T-cell (primary cell): ENCODE data around the gene PHF20. TPM values are rescaled to one million over a fixed set of nuclear protein-coding genes. Genes with fewer than 3 reads are reported as not detected.
"Not testable (repeated sequence)": the region's sequence is repeated elsewhere in the genome, so short reads cannot be mapped to it uniquely, and the experiment has no call there.

Experiments
- ATAC-seq, 4 experiments: fragments of 200-7000 bp in 3 of 4; fragments of 150-1000 bp in 1 of 4; cut with Tn5 transposase; replicated peaks in 1 of 4; 1 replicate in 3 of 4; 2 replicates in 1 of 4; pipeline ENCODE4 v1.10.0; 2021; ENCODE audit warnings: moderate library complexity in 3 of 4, mild to moderate bottlenecking in 2 of 4, moderate number of reproducible peaks in 1 of 4
- CTCF ChIA-PET, 2 donors: fragments of 300-600 bp; sonication (Branson Sonifier 250); formaldehyde crosslinking; loops; one replicate each; lab custom pipeline; 2022; ENCODE audit warnings: antibody characterized with exemption in 2 of 2; lab: Charles Lee
- POLR2A ChIA-PET, 2 donors: fragments of 300-600 bp; sonication (Branson Sonifier 250); formaldehyde crosslinking; loops; one replicate each; lab custom pipeline; 2022; ENCODE audit warnings: antibody characterized with exemption in 2 of 2; lab: Charles Lee
- DNase-seq, 35 experiments: peaks; one replicate each; pipeline versions ENCODE4 v3.0.0 to v3.0.0-alpha.2; 2013 to 2023
- H3K27ac ChIP-seq: one replicate; pipeline ENCODE4 v1.5.1; 2013; ENCODE audit warnings: low read length
- H3K27me3 ChIP-seq, 2 experiments: replicated peaks in 1 of 2; 1 replicate in 1 of 2; 2 replicates in 1 of 2; pipeline versions ENCODE4 v1.6.1 to v1.7.0; 2013; ENCODE audit warnings: low read length in 1 of 2, mixed read lengths in 1 of 2; ENCODE audit not compliant: control insufficient read depth in 2 of 2, insufficient read depth in 2 of 2; ENCODE audit errors: extremely low read depth in 1 of 2
- H3K36me3 ChIP-seq, 2 donors: 1 replicate in 1 of 2; 2 replicates in 1 of 2; pipeline versions ENCODE4 v1.6.1 to v1.7.0; 2013; ENCODE audit warnings: low read length in 1 of 2; ENCODE audit not compliant: control insufficient read depth in 2 of 2, insufficient read depth in 1 of 2; ENCODE audit errors: extremely low read depth in 1 of 2
- H3K4me1 ChIP-seq, 2 experiments: 1 replicate in 1 of 2; 2 replicates in 1 of 2; pipeline versions ENCODE4 v1.6.1 to v1.7.0; 2013; ENCODE audit warnings: low read length in 2 of 2, mixed read lengths in 1 of 2; ENCODE audit not compliant: insufficient read depth in 2 of 2, control insufficient read depth in 1 of 2; ENCODE audit errors: extremely low read depth in 1 of 2
- H3K4me3 ChIP-seq, 2 donors: 1 replicate in 1 of 2; 2 replicates in 1 of 2; pipeline versions ENCODE4 v1.5.1 to v1.7.0; 2013; ENCODE audit warnings: mild to moderate bottlenecking in 2 of 2, low read length in 1 of 2, moderate library complexity in 1 of 2; ENCODE audit not compliant: control insufficient read depth in 1 of 2; ENCODE audit errors: extremely low read depth in 1 of 2
- H3K9me3 ChIP-seq: 2 replicates; pipeline ENCODE4 v1.7.0; 2013
- H3K27ac Mint-ChIP-seq, 2 donors: one replicate each; pipeline ENCODE4 v1.8.0; 2020 to 2021; ENCODE audit warnings: mild to moderate bottlenecking in 2 of 2, mixed read lengths in 2 of 2
- H3K27me3 Mint-ChIP-seq, 2 donors: one replicate each; pipeline ENCODE4 v1.8.0; 2021 to 2022; ENCODE audit warnings: mixed read lengths in 2 of 2
- H3K36me3 Mint-ChIP-seq: one replicate; pipeline ENCODE4 v1.8.0; 2021; ENCODE audit warnings: mixed read lengths
- H3K4me1 Mint-ChIP-seq, 3 donors: one replicate each; pipeline ENCODE4 v1.8.0; 2020 to 2022; ENCODE audit warnings: mixed read lengths in 3 of 3, mild to moderate bottlenecking in 1 of 3
- H3K4me3 Mint-ChIP-seq, 3 donors: one replicate each; pipeline ENCODE4 v1.8.0; 2020 to 2022; ENCODE audit warnings: mild to moderate bottlenecking in 3 of 3, mixed read lengths in 3 of 3, moderate library complexity in 3 of 3
- H3K9me3 Mint-ChIP-seq, 3 donors: one replicate each; pipeline ENCODE4 v1.8.0; 2020 to 2022; ENCODE audit warnings: mixed read lengths in 3 of 3
- WGBS: methylation state at CpG from one replicate; pipeline ENCODE4 v1.1.5; 2013; ENCODE audit warnings: missing lambda C conversion rate; ENCODE audit not compliant: insufficient coverage; 5-methylcytosine and 5-hydroxymethylcytosine counted together
- total RNA-seq, 35 experiments: library from RNA in 6 of 35; stranded (reverse) in 6 of 35; fragments of 120-200 nt in 1 of 35; gene quantifications; one replicate each; pipeline versions ENCODE4 v1.2.1 to v1.2.4 and lab custom pipeline; 2013 to 2026

PHF20 gene
- total RNA-seq, 5 donors from 2014 or later (not counting 1 experiment from before 2014, with no cell fraction given): 67.8 to 174 (median 68.9) TPM

- Mint-ChIP-seq H3K27ac (peak overlapping the region in 1 of 2 donors; percentile 20), H3K27me3 (no peaks in the 10 kb centered on the region), H3K4me3 (no peak overlapping the region), H3K4me1 (peaks cover 8 to 27% (median 9%) of the 10 kb centered on the region in 3 donors), H3K36me3 (peaks cover 23% of the 10 kb centered on the region), H3K9me3 (no peaks in the 10 kb centered on the region)
- Histone ChIP-seq H3K4me1 (peaks cover under 1 to 9% of the 10 kb centered on the region in 2 experiments), H3K27me3 (no peaks in the 10 kb centered on the region), H3K27ac (peak overlapping the region; percentile 5), H3K4me3 (no peak overlapping the region), H3K36me3 (peaks cover 0 to 45% of the 10 kb centered on the region in 2 donors), H3K9me3 (no peaks in the 10 kb centered on the region)
- ATAC-seq (peak; percentile 45 to 68 (median 55)), DNase-seq (peak in 20 of 35 experiments; percentile 3 to 39 (median 8))
- POLR2A ChIA-PET: no interaction called here
- CTCF ChIA-PET: interaction anchor here (0.5 to 1.1 kb wide), 3 partner anchors 167 to 329 kb away, joined by 3 to 4 read pairs (median 4); no protein-coding TSS in a partner anchor
- 83% methylated on average over 6 of the region's 9 CpGs for WGBS
Measured at GRCh38 chr20:35947489-35947888, 175.7 kb downstream of the PHF20 start.

GRCh38 chr20:35947907-35948306, 176.1 kb downstream of the PHF20 start:
- ATAC-seq (no peak), DNase-seq (no peak)
- peaks cover 23% of the 10 kb centered on the region for H3K36me3 Mint-ChIP-seq
- H3K9me3 Mint-ChIP-seq: no peaks in the 10 kb centered on the region
- 83% methylated on average over 1 of the region's 2 CpGs for WGBS
- Histone ChIP-seq H3K9me3 (no peaks in the 10 kb centered on the region), H3K36me3 (peaks cover 0 to 44% of the 10 kb centered on the region in 2 donors), H3K4me1 (peaks cover 5 to 13% of the 10 kb centered on the region in 2 experiments), H3K4me3 (no peak overlapping the region), H3K27me3 (no peaks in the 10 kb centered on the region), H3K27ac (peak overlapping the region; percentile 5)
- no peaks in the 10 kb centered on the region for H3K27me3 Mint-ChIP-seq
- H3K4me1 Mint-ChIP-seq: peaks cover 12 to 31% (median 13%) of the 10 kb centered on the region in 3 donors
- POLR2A ChIA-PET: no interaction called here
- CTCF ChIA-PET: interaction anchor here (0.5 to 1.1 kb wide), 3 partner anchors 168 to 329 kb away, joined by 3 to 4 read pairs (median 4); no protein-coding TSS in a partner anchor
- no peak overlapping the region for H3K4me3 Mint-ChIP-seq
- H3K27ac Mint-ChIP-seq: peak overlapping the region; percentile 44 to 61

- CTCF ChIA-PET: no interaction called here
Measured at GRCh38 chr20:35950093-35950492, 178.3 kb downstream of the PHF20 start.

GRCh38 chr20:35952080-35952479, 180.3 kb downstream of the PHF20 start:
- H3K27me3 Mint-ChIP-seq, ATAC-seq, DNase-seq, H3K27me3 ChIP-seq, H3K9me3 Mint-ChIP-seq, H3K9me3 ChIP-seq, CTCF ChIA-PET: not testable (repeated sequence)
- Mint-ChIP-seq H3K27ac (peak overlapping the region; percentile 92 to 99), H3K4me1 (peaks cover 21 to 38% (median 22%) of the 10 kb centered on the region in 3 donors), H3K36me3 (peaks cover 13% of the 10 kb centered on the region), H3K4me3 (peak overlapping the region; percentile 21 to 99 (median 95))
- Histone ChIP-seq H3K4me3 (peak overlapping the region in 1 of 2 donors; percentile 10), H3K4me1 (peaks cover 14 to 29% of the 10 kb centered on the region in 2 experiments), H3K36me3 (peaks cover 0 to 22% of the 10 kb centered on the region in 2 donors), H3K27ac (peak overlapping the region; percentile 98)
- 98% methylated on average over 11 of the region's 14 CpGs for WGBS
- POLR2A ChIA-PET: interaction anchor here (0.5 to 0.7 kb wide), 4 partner anchors 9 to 1994 kb away, joined by 3 to 7 read pairs (median 6); no protein-coding TSS in a partner anchor

More at GRCh38 chr20:35950093-35950492, 178.3 kb downstream of the PHF20 start:
- ATAC-seq (no peak), DNase-seq (no peak)
- Mint-ChIP-seq H3K27ac (no peak overlapping the region), H3K4me1 (peaks cover 17 to 35% (median 21%) of the 10 kb centered on the region in 3 donors), H3K27me3 (no peaks in the 10 kb centered on the region), H3K9me3 (no peaks in the 10 kb centered on the region), H3K36me3 (peaks cover 16% of the 10 kb centered on the region), H3K4me3 (no peak overlapping the region)
- Histone ChIP-seq H3K27me3 (no peaks in the 10 kb centered on the region), H3K27ac (no peak overlapping the region), H3K4me1 (peaks cover 9 to 23% of the 10 kb centered on the region in 2 experiments), H3K36me3 (peaks cover 0 to 30% of the 10 kb centered on the region in 2 donors), H3K9me3 (no peaks in the 10 kb centered on the region), H3K4me3 (no peak overlapping the region)
- POLR2A ChIA-PET: interaction anchor here in 1 of 2 donors (0.7 kb wide), 1 partner anchor 190 kb away, joined by 8 read pairs; no protein-coding TSS in a partner anchor
- WGBS: 100% methylated on average over 3 of the region's 7 CpGs

- ChIA-PET POLR2A (interaction anchor here (0.5 to 1.1 kb wide), 6 partner anchors 9 to 1995 kb away, joined by 3 to 7 read pairs (median 4); no protein-coding TSS in a partner anchor), CTCF (interaction anchor here in 1 of 2 donors (1.5 to 2.4 kb wide), 3 partner anchors 10 to 498 kb away, joined by 13 to 14 read pairs (median 13); partner anchors contain the start of genes CEP250 and RBM39)
- Mint-ChIP-seq H3K27me3 (no peaks in the 10 kb centered on the region), H3K4me1 (peaks cover 21 to 33% (median 22%) of the 10 kb centered on the region in 3 donors), H3K27ac (peak overlapping the region; percentile 92 to 99), H3K4me3 (peak overlapping the region; percentile 95 to 99 (median 99)), H3K9me3 (no peaks in the 10 kb centered on the region), H3K36me3 (peaks cover 7% of the 10 kb centered on the region)
- ATAC-seq (no peak), DNase-seq (peak in 3 of 35 experiments; percentile 7 to 29 (median 17))
- WGBS: 67% methylated on average over 1 of the region's 6 CpGs
- H3K4me3 ChIP-seq: peak overlapping the region; percentile 82 to 87
- peak overlapping the region; percentile 98 for H3K27ac ChIP-seq
- H3K4me1 ChIP-seq: peaks cover 14 to 29% of the 10 kb centered on the region in 2 experiments
- peaks cover 0 to 16% of the 10 kb centered on the region in 2 donors for H3K36me3 ChIP-seq
- H3K27me3 ChIP-seq: no peaks in the 10 kb centered on the region
- H3K9me3 ChIP-seq: no peaks in the 10 kb centered on the region
Measured at GRCh38 chr20:35952480-35953386, 180.9 kb downstream of the PHF20 start.
